Measurements from ENCODE around the gene PDLIM1.

- TF ChIP-seq CTCF (conservative IDR thresholded peaks at IDR 0.05; ENCODE audit: low read depth in 2 of 2) (no peak), EZH2 (IDR thresholded peaks at IDR 0.05; ENCODE audit: low read depth, unreplicated experiment) (no peak), EZH2phosphoT487 (IDR thresholded peaks at IDR 0.05; ENCODE audit: unreplicated experiment) (no peak), POLR2AphosphoS5 (IDR thresholded peaks at IDR 0.05; ENCODE audit: low read depth) (no peak), ZNF331 (CRISPR knock-in tag; IDR thresholded peaks at IDR 0.05; ENCODE audit: low read depth) (no peak), JUNB (IDR thresholded peaks at IDR 0.05; ENCODE audit: unreplicated experiment) (no peak)
Measured at GRCh38 chr10:95328013-95328412, 37.2 kb upstream of the PDLIM1 start.
